Peyer's patch (tissue), 4 donors: ENCODE data around the gene SPI1.

Experiments used
- POLR2A ChIP-seq, 2 donors: fragments of 450-650 bp; IDR thresholded peaks; one replicate each; pipeline ENCODE4 v1.5.1; 2017; ENCODE audit warnings: antibody characterized with exemption in 2 of 2, mild to moderate bottlenecking in 2 of 2, moderate library complexity in 2 of 2
- TF ChIP-seq, protein P1 (sequence below), 6 experiments: fragments of 450-650 bp in 4 of 6; fragments of 200-600 bp in 2 of 6; sonication (generic) in 1 of 6; IDR thresholded peaks; one replicate each; pipeline ENCODE4 v1.5.1; 2017 to 2019; ENCODE audit warnings: antibody characterized with exemption in 6 of 6, mild to moderate bottlenecking in 3 of 6, moderate library complexity in 1 of 6

DNA sequence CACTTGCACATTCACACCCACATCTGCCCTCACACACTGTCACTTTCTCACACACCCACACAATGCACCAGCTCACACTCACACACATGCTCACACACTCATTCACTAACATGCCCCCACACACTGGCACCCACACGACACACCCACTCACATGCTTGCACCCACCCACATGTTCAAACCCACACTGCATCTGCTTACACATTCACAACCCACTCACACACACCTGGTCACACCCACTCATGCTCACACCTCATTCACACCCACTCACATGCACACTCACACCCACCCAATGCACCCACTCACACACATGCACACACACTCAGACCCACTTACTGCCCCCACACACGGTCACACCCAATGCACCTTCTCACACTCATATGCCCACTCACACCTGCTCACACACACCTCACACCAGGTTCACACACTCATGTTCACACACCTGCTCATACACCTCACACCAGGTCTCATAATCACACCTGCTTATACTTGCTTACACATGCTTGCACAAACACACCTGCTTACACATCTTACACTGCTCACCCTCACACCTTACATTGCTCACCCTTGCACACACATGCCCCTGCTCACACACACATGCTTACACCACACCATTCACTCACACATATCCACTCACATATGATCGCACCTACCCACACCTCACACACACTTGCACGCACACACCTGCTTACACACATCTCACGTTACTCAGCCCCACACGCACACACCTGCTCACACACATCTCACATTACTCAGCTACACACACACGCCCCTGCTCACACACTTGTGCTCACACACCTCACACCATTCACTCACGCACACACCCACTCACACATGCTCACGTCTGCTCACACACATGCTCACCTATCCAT lies 22.0 kb downstream of the SPI1 start:
- TF ChIP-seq, protein P1, sequence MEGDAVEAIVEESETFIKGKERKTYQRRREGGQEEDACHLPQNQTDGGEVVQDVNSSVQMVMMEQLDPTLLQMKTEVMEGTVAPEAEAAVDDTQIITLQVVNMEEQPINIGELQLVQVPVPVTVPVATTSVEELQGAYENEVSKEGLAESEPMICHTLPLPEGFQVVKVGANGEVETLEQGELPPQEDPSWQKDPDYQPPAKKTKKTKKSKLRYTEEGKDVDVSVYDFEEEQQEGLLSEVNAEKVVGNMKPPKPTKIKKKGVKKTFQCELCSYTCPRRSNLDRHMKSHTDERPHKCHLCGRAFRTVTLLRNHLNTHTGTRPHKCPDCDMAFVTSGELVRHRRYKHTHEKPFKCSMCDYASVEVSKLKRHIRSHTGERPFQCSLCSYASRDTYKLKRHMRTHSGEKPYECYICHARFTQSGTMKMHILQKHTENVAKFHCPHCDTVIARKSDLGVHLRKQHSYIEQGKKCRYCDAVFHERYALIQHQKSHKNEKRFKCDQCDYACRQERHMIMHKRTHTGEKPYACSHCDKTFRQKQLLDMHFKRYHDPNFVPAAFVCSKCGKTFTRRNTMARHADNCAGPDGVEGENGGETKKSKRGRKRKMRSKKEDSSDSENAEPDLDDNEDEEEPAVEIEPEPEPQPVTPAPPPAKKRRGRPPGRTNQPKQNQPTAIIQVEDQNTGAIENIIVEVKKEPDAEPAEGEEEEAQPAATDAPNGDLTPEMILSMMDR (IDR thresholded peaks at IDR 0.05) = no peak
- TF ChIP-seq POLR2A (IDR thresholded peaks at IDR 0.05) = no peak
